Activated gamma-delta T cell (primary cell): ENCODE measurements around the gene DUSP7.

Experiments
- DNase-seq: peaks from one replicate; lab custom pipeline; 2025; lab: John Stamatoyannopoulos, UW

The DUSP7 gene

DNA sequence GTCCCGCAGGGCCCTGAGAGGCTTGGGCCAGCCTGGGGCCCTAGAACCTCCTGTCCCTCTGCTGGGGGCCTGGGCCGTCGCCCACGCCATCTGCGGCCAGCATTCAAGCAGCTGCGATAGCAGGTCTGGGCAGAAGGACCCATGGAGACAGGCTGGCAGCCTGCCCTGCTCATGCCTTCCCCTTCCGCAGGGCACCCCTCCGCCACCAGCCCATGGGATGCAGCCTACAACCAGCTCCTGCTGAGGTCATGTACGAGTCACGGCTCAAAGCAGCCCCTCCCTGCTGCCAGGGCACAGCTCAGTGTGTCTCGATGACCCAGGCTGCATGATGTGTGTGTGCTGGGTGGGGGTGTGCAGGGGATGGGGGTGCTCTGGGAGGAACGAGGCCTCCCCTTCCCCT lies 27.8 kb downstream of the DUSP7 start:
- DNase-seq: no peak

DNA sequence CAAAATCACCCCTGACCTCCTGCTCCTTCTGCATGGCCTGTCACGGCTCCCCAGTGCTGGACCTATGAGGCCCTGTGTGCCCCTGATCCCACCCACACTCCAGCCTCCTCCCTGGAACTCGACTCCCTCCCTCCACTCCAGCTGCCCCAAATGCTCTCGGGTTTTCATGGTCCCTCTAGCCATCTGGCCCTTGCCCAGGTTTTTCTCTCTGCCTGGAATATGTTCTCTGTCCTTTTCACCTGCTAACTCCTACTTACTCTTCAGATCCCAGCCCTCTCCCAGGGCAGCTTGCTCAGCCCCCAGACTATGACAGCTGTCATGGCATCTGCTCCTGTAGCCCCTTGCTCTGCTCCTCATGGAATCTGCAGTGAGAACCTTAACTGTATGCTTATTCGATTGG lies 30.3 kb downstream of the DUSP7 start:
- DNase-seq: no peak

DNA sequence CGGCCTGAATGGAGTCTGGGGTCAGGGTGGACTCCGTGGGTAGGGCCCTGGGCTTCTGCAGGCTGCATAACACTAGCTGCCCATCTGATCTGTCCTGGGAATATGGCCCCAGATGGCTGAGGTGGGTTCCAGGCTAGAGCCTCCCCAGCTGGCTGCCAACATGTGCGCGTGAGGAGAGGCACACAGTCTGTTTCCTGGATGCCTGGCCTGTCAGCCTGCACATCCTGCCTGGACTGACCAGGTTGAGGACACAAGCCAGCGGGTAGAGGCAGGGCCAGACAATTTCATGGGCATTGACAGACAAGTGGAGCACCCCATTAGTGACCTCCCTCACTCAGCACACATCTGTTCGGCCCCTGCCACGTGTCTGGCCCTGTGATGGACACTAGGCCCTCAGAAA lies 30.9 kb downstream of the DUSP7 start:
- no peak for DNase-seq

DNA sequence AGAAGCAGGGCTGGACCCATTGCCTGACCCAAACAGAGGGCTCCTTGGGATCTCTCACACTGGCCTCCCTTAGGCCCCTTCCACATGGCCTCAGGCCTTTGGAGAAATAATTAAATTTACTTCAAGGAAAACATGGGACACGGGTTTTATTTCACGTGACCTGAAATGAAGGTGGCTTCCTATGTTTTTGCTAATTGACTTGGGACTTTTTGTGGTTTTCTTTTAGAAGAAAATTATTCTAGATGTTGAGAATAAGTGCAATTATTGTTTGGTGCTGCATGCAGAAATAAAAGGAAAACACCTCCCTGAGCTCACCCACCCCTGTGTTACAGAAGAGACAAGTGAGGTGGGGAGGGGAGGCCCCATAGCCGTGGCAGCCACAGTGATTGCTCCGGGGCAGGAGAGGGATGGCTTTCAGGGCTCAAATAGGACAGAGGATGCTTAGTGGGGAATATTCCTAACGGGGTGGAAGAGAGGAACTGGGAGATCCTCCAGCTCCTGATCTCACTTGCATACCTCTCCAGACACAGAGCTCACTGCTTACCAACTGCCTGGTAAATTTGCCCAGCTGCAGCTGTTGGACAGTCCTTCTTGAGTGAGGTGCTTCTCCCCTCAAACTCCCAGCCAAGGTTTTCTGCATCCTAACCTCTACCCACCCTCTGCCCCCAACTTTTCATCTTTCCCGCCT lies 31.5 kb downstream of the DUSP7 start:
- no peak for DNase-seq

DNA sequence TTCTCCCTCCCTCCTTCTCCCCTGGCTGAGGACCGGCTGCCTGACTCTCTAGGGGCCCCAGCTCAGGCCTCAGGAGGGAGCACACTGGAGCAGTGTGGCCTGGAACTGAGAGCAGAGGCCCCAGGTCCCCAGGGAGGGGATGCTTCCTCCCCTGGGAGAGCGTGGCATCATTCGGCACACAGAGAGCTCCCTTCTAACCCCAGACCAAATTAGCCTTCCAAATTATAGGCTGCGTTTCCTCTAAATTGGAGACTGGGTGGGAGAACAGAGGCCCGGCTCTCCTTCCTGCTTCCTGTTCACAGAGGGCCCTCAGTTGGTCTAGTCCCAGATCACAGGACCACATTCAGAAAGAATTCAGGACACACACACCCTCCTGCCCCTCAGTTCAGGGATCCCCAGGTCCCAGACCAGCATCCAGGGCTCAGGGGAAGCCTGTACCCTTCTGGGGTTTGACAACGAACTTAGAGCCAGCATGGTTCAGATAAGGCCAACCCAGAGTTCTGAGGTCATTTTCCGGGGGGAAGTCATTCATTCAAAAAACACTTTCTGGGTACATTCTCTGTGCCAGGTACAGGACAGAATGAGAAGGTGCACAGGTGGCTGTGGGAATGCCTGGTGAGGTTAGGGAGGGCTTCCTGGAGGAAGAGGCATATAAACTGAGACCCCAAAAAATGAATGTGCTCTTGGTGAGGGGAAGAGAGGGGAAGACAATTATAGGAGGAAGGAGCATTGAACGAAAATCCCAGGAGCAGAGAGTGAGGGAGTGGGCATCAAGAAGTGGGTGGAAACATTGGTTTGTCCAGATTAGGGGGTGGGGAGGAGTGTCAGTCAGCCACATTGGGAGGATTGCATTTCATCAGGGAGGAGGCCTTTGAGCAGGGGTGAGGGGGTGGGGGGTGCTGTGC lies 32.3 kb downstream of the DUSP7 start:
- DNase-seq: no peak

DNA sequence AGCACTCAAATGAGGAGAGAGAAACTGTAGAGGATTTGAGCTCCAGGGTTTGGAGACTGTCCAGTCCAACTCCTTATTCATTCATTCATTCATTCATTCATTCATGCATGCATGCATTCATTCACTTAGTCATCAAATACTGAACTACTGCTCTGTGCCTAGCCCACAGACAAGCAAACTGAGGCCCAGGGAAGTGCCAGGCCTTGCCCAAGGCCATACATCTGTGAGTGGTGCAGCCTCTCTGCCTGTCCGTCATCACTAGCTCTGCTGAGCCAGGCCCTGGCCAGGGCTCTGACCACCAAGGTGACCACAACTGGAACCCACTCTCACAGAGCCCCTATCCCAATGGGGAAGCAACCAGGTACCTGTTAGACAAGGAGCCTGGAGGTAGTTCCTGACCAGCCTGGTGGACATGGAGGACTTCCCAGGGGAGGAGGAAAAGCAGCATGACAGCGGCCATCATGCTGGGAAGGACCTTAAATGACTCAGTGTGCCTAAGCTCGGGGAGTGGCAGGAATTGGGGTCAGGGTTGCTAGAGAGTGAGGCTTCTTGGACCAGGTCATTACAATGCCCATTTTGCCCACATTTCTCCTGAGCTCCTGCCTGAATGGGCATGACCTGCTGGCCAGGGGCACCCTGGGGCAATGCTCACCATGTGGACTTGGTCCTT lies 33.1 kb downstream of the DUSP7 start:
- no peak for DNase-seq

DNA sequence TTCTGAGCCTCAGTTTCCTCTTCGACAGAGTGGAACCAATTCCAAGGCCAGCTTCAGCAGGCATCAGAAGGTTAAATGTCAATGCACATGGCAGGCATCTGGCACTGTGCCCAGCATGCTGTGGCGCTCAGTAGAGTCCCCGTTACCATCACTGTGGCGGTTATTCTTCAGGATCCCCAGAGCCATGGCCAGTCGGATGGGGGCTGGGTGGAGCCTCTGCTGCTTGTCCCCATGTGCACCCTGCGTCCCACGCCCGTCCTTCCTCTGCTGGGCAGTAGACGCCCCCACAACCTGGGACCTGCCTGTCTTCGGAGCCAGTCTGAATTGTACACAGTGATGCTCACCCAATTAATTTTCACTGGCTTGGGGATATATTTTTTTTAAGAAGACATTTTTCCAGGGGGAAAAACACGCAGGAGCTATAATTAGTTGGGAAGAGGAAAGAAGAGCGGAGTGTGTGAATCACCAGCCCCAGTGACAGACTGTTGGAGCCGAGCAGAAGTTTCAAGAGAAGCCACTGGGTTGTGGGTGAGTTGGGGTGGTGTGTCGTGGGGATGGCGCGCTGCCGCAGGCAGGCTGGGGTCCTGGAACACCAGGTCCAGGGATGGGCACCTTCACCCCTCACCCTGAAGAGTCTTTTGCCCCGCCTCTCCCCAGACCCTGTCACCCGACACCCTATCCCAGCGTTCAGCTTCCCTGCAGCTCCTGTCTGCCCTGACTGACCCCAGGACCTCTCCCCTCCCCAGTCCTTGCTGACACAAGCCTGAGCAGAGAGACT lies 33.9 kb downstream of the DUSP7 start:
- no peak for DNase-seq

DNA sequence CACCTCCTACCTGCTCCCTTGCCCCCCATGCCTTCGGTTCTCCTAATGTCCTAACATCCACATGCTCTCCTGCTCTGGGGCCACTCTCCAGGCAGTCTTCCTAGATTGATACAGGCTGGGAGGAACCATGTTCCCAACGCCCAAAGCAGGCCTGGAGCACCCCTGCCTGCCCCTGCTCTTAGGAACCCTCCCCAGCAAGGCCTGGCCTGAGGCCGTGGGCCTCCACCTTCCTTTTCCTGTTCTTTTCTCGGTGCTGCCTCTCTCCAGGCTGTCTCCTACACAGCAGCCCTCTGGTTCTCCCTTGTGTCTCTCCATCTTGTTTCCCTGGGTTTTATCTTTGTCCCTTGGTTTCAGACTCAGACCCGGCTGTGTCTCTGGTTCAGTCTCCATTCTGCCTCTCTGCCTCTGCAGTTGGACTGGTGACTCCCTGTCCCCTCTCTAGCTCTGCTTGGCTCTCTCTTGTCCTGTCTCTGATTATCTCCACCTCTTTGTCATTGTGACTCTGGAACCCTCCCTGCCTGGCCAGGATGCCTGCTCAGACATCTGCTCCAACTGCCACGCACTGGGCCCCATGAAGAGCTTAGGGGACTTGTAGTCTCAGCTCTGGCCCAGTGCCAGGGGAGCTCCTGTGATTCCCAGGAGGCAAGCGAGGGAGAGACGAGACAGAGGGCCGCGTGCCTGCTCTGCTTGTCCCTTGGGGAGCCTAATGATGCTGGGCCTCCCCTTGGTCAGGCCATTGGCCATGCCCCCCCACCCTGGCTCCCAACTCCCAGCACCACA lies 34.7 kb downstream of the DUSP7 start:
- no peak for DNase-seq

DNA sequence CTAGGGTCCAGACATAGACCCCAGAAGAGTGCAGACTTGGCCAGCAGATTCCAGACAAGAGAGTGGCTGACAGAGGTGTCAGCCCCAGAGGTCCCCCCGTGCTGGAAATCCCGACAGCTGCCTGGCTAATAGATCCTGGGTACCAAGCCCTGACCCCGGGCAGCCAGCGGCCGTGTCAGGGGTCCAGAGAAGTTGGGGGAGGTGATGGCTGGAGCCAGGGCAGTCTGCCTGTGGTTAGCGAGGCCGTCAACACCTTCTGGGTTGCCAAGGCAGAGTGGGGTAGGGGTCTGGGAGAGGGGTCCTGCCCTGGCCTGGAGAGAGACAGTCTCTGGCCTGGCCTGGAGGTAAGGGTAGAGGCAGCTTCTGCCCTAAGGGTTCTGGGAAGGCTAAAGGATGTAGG lies 35.6 kb downstream of the DUSP7 start:
- DNase-seq: no peak

DNA sequence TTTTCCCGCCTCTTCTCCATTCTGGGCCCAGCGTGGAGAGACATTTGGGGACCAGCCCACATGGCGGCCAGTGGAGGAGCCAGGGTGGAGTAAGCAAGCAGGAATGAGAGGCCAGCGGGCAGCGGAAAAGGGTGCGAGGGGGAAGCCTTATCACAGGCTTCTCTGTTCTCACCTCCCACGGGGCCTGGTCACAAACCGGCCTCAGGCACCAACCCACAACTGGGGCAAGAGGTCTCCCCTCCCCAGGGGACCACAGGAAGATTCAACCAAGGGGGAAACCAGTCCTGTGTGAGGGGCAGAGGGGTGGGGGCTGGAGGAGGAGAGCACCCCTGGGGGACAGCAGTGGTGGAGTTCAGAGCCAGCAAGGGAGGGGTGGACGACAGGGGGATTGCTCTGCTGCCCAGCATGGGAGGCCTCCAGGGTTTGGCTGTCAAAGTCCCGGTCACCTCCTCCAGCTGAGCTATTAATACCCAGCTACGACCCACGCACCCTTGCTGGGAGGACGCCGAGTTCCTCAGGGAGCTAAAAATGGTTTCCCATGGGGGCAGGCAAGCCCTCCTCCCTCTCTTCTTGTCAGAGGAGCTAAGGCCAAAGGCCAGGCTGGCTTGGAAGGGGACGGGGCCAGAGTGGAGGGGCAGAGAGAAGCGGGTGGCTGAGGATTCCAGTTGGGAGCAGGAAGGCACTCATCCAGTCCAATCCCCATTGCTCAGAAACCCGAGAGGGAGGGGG lies 36.9 kb downstream of the DUSP7 start:
- DNase-seq: no peak

DNA sequence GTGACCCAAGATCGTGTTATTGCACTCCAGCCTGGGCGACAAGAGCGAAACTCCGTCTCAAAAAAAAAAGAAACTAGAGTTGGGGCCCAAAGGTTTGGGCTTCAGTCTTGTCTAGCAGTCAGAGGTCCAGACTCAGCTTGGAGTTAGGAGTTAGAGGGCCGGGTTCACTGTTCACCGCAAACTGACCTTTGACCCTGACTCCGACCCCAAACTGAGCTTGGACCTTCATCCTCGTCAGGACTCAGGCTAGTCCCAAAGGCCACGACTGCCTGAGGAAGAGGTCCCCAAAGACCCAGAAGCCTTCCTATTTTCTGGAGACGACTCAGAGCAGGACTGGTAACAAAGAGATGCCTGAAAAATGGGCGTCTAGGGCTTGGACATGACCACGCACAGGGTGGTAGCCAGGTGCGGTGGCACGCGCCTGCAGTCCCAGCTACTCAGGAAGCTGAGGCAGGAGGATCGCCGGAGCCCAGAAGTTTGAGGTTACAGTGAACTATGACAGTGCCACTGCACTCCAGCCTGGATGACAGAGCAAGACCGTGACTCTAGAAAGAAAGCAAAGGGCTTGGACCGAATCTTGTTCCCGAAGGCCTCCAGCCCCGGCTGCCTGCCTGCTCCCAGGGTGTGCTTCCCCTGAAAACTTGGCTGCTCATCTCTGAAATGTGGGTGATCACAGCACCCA lies 37.9 kb downstream of the DUSP7 start:
- DNase-seq: no peak

DNA sequence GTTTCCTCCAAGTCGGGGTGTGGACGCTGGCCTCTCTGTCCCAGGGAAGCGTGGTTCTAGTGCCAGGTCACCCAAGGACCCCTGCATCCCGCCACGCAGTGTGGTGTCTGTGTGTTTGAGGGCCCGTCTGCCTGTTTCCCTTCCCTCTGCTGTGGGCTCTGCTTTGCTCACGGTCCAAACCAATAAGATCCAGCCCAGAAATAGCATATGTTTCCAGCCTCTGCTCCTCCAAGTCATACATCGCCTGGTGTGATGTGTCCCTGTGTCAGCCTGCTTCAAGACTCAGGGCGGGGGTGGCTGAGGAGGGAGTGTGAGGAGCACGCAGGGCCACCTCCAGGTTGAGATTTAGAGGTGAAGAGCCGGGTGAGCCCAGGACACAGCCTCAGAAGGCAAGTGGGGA lies 38.8 kb downstream of the DUSP7 start:
- no peak for DNase-seq

DNA sequence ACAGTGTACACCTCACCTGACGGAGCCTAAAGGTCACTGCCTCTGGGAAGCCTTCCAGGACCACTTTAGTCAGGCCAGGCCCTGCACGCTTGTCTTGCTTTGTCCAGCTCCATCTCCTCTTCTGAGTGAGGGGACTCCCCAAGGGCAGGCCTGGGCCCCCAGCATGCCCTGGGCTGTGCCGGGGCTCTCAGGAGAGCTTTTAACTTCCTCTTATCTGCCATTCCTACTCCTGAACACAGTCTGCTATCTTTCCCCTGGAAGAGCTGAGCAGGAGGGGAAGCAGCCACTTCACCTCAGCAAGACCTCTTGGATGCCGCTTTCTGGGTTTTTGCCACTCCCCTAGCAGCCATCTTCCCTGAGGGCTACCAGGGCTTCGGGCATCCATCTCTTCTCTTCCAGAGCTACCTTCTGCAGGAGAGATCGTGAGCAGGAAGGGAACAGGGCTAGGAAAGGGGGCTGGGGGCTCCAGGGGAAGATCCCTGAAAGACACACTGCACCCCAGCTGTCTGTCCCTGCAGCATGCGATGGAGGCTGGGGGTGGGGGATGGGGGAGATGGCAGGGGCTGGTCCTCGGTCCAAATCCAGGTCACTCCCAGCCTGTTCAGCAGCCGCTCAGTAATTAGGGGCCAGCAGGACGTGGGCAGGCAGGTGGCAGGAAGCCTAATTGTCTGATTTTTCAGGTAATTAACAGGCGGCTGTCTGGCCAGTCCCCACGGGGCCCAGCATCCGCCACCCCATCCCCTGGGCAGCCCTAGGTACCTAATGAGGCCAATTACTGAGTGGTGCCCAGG lies 40.7 kb downstream of the DUSP7 start:
- DNase-seq: no peak

DNA sequence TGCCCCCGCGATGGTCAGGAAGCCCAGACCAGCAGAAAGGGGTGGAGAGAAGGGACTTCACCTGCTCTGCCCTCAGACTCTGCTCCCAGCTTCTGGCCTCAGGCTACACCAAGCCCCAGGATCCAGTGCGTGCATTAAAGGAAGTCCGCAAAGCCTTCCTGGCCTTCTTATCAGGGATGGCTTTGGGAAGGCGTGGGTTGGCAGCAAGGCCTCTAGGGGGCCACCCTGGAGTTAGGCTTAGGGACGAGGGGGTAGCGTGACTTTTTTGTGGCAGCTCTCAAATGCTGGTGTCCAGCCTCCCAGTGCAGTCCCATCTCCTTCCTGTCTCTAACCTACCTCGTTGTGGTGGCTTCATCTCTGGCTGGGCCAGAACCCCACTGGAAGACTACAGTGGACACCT lies 41.8 kb downstream of the DUSP7 start:
- no peak for DNase-seq

DNA sequence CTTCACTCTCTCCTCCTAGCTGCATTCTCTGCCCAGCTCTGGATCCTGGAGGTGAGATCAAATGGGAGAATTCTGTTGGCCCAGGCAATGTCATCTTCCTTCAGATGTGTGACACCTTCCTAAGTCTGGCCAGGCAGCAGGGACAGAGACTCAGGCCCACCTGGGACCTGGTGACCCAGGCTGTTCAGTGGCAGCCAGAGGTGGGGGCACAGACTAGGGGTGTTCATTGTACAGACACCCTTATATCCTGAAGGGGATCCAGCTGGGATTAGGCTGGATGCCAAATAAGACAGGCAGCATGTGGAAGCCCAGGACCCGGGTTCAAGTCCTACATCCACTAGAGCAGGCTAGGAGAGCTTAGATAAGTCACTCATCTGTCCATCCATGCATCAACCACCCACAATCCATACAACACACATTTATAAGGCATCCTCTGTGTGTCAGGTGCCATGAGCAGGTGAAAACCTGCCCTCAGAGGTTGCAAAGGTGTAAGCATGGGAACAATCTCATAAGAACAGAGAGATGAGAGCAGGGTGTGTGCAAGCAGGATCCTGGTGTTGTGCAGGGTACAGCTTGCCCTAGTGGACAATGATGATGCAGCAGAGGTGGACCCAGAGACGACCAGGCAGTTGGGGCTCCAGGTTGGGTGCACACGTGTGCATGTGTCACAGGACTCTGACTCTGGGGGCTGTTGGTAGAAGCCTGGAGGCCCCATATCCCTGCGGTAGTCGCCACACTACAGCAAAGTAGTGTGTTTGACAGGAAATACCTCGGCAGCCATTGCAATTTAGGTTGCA lies 42.4 kb downstream of the DUSP7 start:
- no peak for DNase-seq

DNA sequence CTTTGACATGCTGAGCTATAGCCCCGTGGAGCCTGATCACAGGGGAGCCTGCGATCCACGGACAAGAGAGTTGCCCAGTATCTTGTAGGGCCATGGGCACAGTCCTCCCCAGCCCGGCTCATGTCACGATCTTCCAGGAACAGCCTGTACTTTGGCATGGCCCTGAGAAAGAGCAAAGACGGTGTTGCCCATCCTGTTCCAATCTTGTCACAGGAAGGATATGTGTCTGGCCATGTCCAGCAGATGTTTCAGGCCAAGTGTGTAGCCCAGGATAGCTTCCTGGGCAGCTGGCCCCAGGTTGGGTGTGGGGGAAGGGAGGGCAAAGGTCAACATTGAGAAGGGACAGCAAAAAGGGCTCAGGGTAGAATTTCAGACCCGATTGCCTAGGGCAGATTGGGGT lies 43.7 kb downstream of the DUSP7 start:
- DNase-seq: no peak

DNA sequence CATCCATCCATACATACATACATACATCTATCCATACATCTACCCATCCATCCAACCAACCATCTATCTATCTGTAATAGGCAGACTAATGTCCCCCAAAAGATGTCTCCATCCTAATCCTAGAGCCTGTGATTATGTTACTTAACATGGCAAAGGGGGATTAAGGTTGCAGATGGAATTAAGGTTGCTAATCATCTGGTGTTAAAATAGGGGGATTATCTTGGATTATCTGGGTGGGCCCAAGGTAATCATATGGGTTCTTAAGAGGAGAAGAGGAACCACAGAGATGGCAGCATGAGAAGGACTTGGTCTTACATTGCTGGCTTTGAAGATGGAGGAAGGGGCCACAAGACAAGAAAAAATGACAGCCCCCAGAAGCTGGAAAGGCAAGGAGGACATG lies 45.9 kb downstream of the DUSP7 start:
- DNase-seq: no peak

DNA sequence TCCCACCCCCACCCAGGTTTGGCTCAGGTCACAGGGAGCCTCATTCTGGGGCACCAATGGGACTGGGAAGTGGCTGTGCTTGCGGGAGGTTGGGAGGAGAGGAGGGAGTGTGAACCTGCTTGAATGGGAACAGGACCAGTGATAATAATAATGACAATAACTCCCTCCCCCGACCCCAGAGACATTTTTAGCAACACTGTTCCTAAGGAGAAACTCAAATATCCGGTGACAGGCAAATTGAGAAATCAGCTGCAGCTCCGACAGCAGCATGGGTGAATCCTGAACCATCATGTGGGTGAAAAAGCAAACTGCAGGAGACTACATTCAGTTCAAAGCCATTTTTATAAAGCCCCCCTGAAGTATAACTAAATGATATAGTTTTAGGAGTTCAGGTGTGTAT lies 49.1 kb downstream of the DUSP7 start:
- DNase-seq: no peak

DNA sequence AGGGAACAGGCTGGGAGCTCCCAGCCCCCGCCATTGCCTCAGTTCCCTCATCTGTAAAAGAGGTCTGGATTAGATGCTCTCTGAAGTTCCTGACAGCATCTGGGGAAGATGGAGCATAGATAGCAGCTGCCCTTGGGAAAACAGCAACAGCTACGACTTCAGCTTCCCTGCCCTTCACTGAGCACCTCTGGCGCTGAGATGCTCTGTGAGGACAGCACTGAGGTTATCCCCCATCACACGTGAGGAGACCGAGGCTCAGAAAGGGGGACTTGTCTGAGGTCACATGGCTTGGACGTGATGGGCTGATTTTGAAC lies 49.6 kb downstream of the DUSP7 start:
- DNase-seq: no peak
